Neural progenitor cell (in vitro differentiated cells): ENCODE measurements around the gene SLC35B4. TPM values are rescaled to one million over a fixed set of nuclear protein-coding genes. Genes with fewer than 3 reads are reported as not detected.
"Not testable (repeated sequence)": the region's sequence is repeated elsewhere in the genome, so short reads cannot be mapped to it uniquely, and the experiment has no call there.

Experiments used
- DNase-seq: peaks from one replicate; pipeline ENCODE4 v3.0.0-alpha.2; 2016; ENCODE audit warnings: low spot score
- H2AFZ ChIP-seq: fragments of 200-600 bp; sonication (generic); replicated peaks from 2 replicates; pipeline ENCODE4 v1.6.1; 2016; ENCODE audit warnings: antibody characterized with exemption
- H3F3A ChIP-seq: fragments of 200-600 bp; sonication (generic); 2 replicates; pipeline ENCODE4 v1.6.1; 2016; ENCODE audit warnings: antibody characterized with exemption, low read depth
- H3K27ac ChIP-seq: fragments of 200-600 bp; sonication (generic); 2 replicates; pipeline ENCODE4 v1.5.1; 2016; ENCODE audit warnings: mild to moderate bottlenecking
- H3K27me3 ChIP-seq: fragments of 200-600 bp; sonication (generic); 2 replicates; pipeline ENCODE4 v1.6.1; 2016; ENCODE audit warnings: mild to moderate bottlenecking, moderate library complexity
- H3K36me3 ChIP-seq: fragments of 200-600 bp; sonication (generic); 2 replicates; pipeline ENCODE4 v1.5.1; 2016
- H3K4me1 ChIP-seq: fragments of 200-600 bp; sonication (generic); 2 replicates; pipeline ENCODE4 v1.6.1; 2016; ENCODE audit warnings: mixed run types
- H3K4me2 ChIP-seq: fragments of 200-600 bp; sonication (generic); 2 replicates; pipeline ENCODE4 v1.6.1; 2016
- H3K4me3 ChIP-seq: fragments of 200-600 bp; sonication (generic); 2 replicates; pipeline ENCODE4 v1.5.1; 2016
- H3K79me2 ChIP-seq: fragments of 200-600 bp; sonication (generic); 2 replicates; pipeline ENCODE4 v1.6.1; 2016; ENCODE audit warnings: low read depth
- H3K9ac ChIP-seq: fragments of 200-600 bp; sonication (generic); 2 replicates; pipeline ENCODE4 v1.6.1; 2016
- H3K9me3 ChIP-seq: fragments of 200-600 bp; sonication (generic); 2 replicates; pipeline ENCODE4 v1.5.1; 2016; ENCODE audit warnings: low read depth
- H4K20me1 ChIP-seq: fragments of 200-600 bp; sonication (generic); 2 replicates; pipeline ENCODE4 v1.6.1; 2016; ENCODE audit warnings: low read depth
- H3K27ac Mint-ChIP-seq: 3 replicates; pipeline ENCODE4 v1.8.0; 2021; ENCODE audit warnings: mixed read lengths
- H3K27me3 Mint-ChIP-seq: 2 replicates; pipeline ENCODE4 v1.8.0; 2022; ENCODE audit warnings: low read depth, mild to moderate bottlenecking, inconsistent platforms, moderate library complexity, mixed read lengths; ENCODE audit not compliant: insufficient read depth
- H3K36me3 Mint-ChIP-seq: 3 replicates; pipeline ENCODE4 v1.8.0; 2021; ENCODE audit warnings: mixed read lengths
- H3K4me1 Mint-ChIP-seq: 3 replicates; pipeline ENCODE4 v1.8.0; 2021; ENCODE audit warnings: mixed read lengths
- H3K4me3 Mint-ChIP-seq: 3 replicates; pipeline ENCODE4 v1.8.0; 2021; ENCODE audit warnings: mild to moderate bottlenecking, moderate library complexity, mixed read lengths
- H3K9me3 Mint-ChIP-seq: 3 replicates; pipeline ENCODE4 v1.8.0; 2020; ENCODE audit warnings: mixed read lengths
- EZH2 ChIP-seq: fragments of 200-600 bp; sonication (generic); IDR thresholded peaks from 2 replicates; pipeline ENCODE4 v1.6.1; 2017; ENCODE audit warnings: antibody characterized with exemption, mild to moderate bottlenecking, moderate library complexity
- EZH2phosphoT487 ChIP-seq: fragments of 200-600 bp; sonication (generic); IDR thresholded peaks from 2 replicates; pipeline ENCODE4 v1.6.1; 2017; ENCODE audit warnings: antibody characterized with exemption
- total RNA-seq: library from RNA; depleted of rRNA; stranded (reverse); fragments of >200 nt; gene quantifications from 2 replicates; pipeline ENCODE4 v1.2.3, GENCODE V29; 2015; ENCODE audit warnings: low replicate concordance
- TF ChIP-seq, protein P1 (sequence below): fragments of 200-600 bp; sonication (generic); IDR thresholded peaks from 2 replicates; pipeline ENCODE4 v1.5.1; 2017; ENCODE audit warnings: antibody characterized with exemption, mild to moderate bottlenecking

The SLC35B4 gene
- total RNA-seq, 1 donor from 2014 or later = 32.0 TPM

DNA sequence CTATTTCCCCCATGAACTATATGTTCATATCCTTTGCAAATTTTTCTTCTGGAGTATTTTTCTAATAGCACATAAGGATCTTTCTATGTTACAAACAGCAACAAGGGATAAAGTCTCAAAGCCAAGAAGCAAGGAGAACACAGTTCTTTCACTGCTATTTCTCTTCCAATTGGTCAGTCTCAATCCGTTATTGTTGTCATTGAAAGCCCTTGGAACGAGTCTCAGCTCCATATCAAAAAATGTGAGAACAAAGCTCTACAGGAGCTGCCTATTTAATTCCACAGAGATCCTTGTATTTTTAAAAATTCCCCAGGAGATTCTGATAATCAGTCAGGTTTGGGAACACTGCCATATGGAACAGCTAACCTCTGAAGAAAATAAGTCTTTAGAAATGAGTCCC lies 15.7 kb downstream of the SLC35B4 start:
- Mint-ChIP-seq H3K4me3 (no peak overlapping the region), H3K36me3 (peaks cover 27% of the 10 kb centered on the region), H3K4me1 (no peaks in the 10 kb centered on the region), H3K27ac (no peak overlapping the region), H3K27me3 (no peaks in the 10 kb centered on the region), H3K9me3 (no peaks in the 10 kb centered on the region)
- TF ChIP-seq EZH2 = no peak
- TF ChIP-seq EZH2phosphoT487 = no peak
- TF ChIP-seq, protein P1, sequence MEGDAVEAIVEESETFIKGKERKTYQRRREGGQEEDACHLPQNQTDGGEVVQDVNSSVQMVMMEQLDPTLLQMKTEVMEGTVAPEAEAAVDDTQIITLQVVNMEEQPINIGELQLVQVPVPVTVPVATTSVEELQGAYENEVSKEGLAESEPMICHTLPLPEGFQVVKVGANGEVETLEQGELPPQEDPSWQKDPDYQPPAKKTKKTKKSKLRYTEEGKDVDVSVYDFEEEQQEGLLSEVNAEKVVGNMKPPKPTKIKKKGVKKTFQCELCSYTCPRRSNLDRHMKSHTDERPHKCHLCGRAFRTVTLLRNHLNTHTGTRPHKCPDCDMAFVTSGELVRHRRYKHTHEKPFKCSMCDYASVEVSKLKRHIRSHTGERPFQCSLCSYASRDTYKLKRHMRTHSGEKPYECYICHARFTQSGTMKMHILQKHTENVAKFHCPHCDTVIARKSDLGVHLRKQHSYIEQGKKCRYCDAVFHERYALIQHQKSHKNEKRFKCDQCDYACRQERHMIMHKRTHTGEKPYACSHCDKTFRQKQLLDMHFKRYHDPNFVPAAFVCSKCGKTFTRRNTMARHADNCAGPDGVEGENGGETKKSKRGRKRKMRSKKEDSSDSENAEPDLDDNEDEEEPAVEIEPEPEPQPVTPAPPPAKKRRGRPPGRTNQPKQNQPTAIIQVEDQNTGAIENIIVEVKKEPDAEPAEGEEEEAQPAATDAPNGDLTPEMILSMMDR = no peak
- H3K27me3 ChIP-seq = no peaks in the 10 kb centered on the region
- no peaks in the 10 kb centered on the region for H4K20me1 ChIP-seq
- H3K27ac ChIP-seq = no peak overlapping the region
- no peaks in the 10 kb centered on the region for H3F3A ChIP-seq
- no peak for DNase-seq
- no peak overlapping the region for H3K4me3 ChIP-seq
- H3K4me1 ChIP-seq = no peaks in the 10 kb centered on the region
- H3K4me2 ChIP-seq = no peak overlapping the region
- no peak overlapping the region for H2AFZ ChIP-seq
- H3K36me3 ChIP-seq = peaks cover 22% of the 10 kb centered on the region
- no peaks in the 10 kb centered on the region for H3K79me2 ChIP-seq
- H3K9ac ChIP-seq = no peak overlapping the region
- H3K9me3 ChIP-seq = no peaks in the 10 kb centered on the region

DNA sequence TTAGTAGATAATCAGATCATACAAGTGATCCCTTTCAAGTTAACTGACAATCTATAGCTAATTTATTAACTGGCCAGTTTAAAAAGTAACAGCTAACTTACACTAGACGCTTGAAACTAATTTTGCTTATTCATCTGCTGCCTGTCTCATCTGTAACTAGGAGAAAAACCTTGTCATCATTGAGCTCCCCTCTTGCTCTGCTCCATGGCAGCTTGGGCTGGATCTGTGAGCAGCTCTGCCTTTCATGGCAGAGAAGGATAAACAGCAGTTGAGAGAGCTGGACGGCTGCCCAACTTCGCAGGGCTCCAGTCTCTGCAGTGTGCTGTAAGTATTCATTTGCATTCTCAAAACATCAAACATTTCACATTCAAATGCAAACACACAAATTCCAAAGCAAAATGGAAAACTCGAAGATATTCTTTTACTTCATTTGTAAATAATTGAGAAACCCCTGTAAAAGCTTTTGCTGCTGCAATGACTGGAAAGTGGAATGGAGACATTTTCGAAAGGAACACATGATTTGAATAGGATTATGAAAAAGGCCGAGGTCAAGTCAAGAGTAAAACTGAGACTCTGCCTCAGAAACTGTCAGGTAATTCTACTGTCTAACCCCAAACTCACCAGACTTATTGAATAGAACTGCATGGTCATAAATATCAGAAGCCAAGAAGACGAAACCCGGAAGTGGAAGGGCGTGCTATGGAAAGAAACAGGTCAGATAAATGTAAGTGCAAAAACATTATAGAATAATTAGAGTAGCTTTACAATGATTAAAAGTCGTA lies 17.6 kb downstream of the SLC35B4 start:
- no peak overlapping the region for H3K27ac ChIP-seq
- H3K27ac Mint-ChIP-seq = no peak overlapping the region

GRCh38 chr7:134297489-134297888 lies 19.2 kb downstream of the SLC35B4 start:
- Mint-ChIP-seq H3K27me3 (no peaks in the 10 kb centered on the region), H3K36me3 (peaks cover 34% of the 10 kb centered on the region), H3K9me3 (no peaks in the 10 kb centered on the region), H3K4me1 (no peaks in the 10 kb centered on the region), H3K27ac (no peak overlapping the region), H3K4me3 (no peak overlapping the region)
- Histone ChIP-seq H3K79me2 (no peaks in the 10 kb centered on the region), H4K20me1 (no peaks in the 10 kb centered on the region), H3K27me3 (no peaks in the 10 kb centered on the region), H3K9ac (no peak overlapping the region), H3K27ac (no peak overlapping the region), H3K4me2 (no peak overlapping the region), H2AFZ (no peak overlapping the region), H3F3A (no peaks in the 10 kb centered on the region), H3K9me3 (no peaks in the 10 kb centered on the region), H3K4me3 (no peak overlapping the region), H3K36me3 (peaks cover 22% of the 10 kb centered on the region), H3K4me1 (no peaks in the 10 kb centered on the region)
- no peak for DNase-seq
- TF ChIP-seq EZH2phosphoT487 (no peak), EZH2 (no peak)
- TF ChIP-seq, protein P1 = no peak

More for the DNA sequence above, 17.6 kb downstream of the SLC35B4 start:
- Histone ChIP-seq H3K9ac (no peak overlapping the region), H3K4me1 (no peaks in the 10 kb centered on the region), H3F3A (no peaks in the 10 kb centered on the region), H3K4me3 (no peak overlapping the region), H3K36me3 (peaks cover 22% of the 10 kb centered on the region), H4K20me1 (no peaks in the 10 kb centered on the region), H3K4me2 (no peak overlapping the region), H2AFZ (no peak overlapping the region), H3K27me3 (no peaks in the 10 kb centered on the region), H3K79me2 (no peaks in the 10 kb centered on the region), H3K9me3 (no peaks in the 10 kb centered on the region)
- H3K36me3 Mint-ChIP-seq = peaks cover 31% of the 10 kb centered on the region
- TF ChIP-seq EZH2 = no peak
- TF ChIP-seq, protein P1 = no peak
- no peak for TF ChIP-seq EZH2phosphoT487
- H3K9me3 Mint-ChIP-seq = no peaks in the 10 kb centered on the region
- H3K4me1 Mint-ChIP-seq = no peaks in the 10 kb centered on the region
- H3K4me3 Mint-ChIP-seq = no peak overlapping the region
- H3K27me3 Mint-ChIP-seq = no peaks in the 10 kb centered on the region
- DNase-seq = no peak

GRCh38 chr7:134295982-134296381 lies 20.7 kb downstream of the SLC35B4 start:
- not testable (repeated sequence) for H3K27me3 ChIP-seq, H3K27me3 Mint-ChIP-seq, H4K20me1 ChIP-seq, H3K4me3 Mint-ChIP-seq, H3F3A ChIP-seq, H3K4me1 ChIP-seq, H3K9me3 Mint-ChIP-seq, H3K79me2 ChIP-seq, H3K4me1 Mint-ChIP-seq, H3K27ac ChIP-seq, H3K4me2 ChIP-seq, DNase-seq, H3K4me3 ChIP-seq, H2AFZ ChIP-seq, H3K9ac ChIP-seq, H3K9me3 ChIP-seq
- Mint-ChIP-seq H3K36me3 (peaks cover 30% of the 10 kb centered on the region), H3K27ac (peak overlapping the region; percentile 50)
- H3K36me3 ChIP-seq = peaks cover 22% of the 10 kb centered on the region
